Renal cortex interstitium (tissue), 11 donors: ENCODE measurements around the gene ZNF296. TPM values are rescaled to one million over a fixed set of nuclear protein-coding genes. Genes with fewer than 3 reads are reported as not detected.
A peak's percentile ranks its signal among the peaks of the same experiment; 100 is the strongest.

ENCODE experiments used
- DNase-seq, 11 donors: peaks; one replicate each; pipeline ENCODE4 v3.0.0-alpha.2; 2013; ENCODE audit warnings: low read depth in 9 of 11, low spot score in 4 of 11; ENCODE audit errors: extremely low read depth in 1 of 11
- polyA plus RNA-seq, 3 donors: library from polyadenylated mRNA; unstranded; fragments of 120-200 nt; gene quantifications; one replicate each; pipeline ENCODE4 v1.2.1, GENCODE V29; 2013; ENCODE audit not compliant: insufficient read length in 3 of 3

ZNF296 gene
- polyA plus RNA-seq, 3 donors, result 0.76 to 2.6 (median 1.4) TPM

GRCh38 chr19:45092747-45093678, 16.7 kb upstream of the ZNF296 start, which contains the start of gene PPP1R37:
TSS of gene PPP1R37 (plus strand) at chr19:45093179. CDS start at chr19:45093326, 147 bp downstream.
- peak; percentile 91 to 97 (median 95) for DNase-seq

- DNase-seq, result peak; percentile 97 to 99 (median 99)
Measured at GRCh38 chr19:45091031-45091923, 15.0 kb upstream of the ZNF296 start.

- no peak for DNase-seq
Measured at GRCh38 chr19:45090606-45091005, 14.3 kb upstream of the ZNF296 start.

- no peak for DNase-seq
Measured at GRCh38 chr19:45090034-45090433, 13.8 kb upstream of the ZNF296 start.

- no peak for DNase-seq
Measured at GRCh38 chr19:45087531-45087930, 11.3 kb upstream of the ZNF296 start.

GRCh38 chr19:45086480-45086879, 10.2 kb upstream of the ZNF296 start:
- DNase-seq, result no peak

GRCh38 chr19:45082170-45082569, 5.9 kb upstream of the ZNF296 start:
- no peak for DNase-seq

GRCh38 chr19:45079911-45080370, 3.7 kb upstream of the ZNF296 start:
- no peak for DNase-seq

GRCh38 chr19:45079063-45079910, 3.0 kb upstream of the ZNF296 start, which contains the start of gene GEMIN7:
TSS of gene GEMIN7 (plus strand) at chr19:45079260. CDS start at chr19:45090115, 10,855 bp downstream.
- peak in 3 of 11 donors; percentile 55 to 73 (median 62) for DNase-seq

GRCh38 chr19:45078390-45079062, 2.2 kb upstream of the ZNF296 start:
- no peak for DNase-seq

- no peak for DNase-seq
Measured at GRCh38 chr19:45076851-45077730, 813 bp upstream of the ZNF296 start.

GRCh38 chr19:45075301-45076028, 813 bp downstream of the ZNF296 start:
- no peak for DNase-seq

GRCh38 chr19:45074744-45075300, 1.5 kb downstream of the ZNF296 start:
- DNase-seq, result no peak

- DNase-seq, result no peak
Measured at GRCh38 chr19:45071969-45072790, 4.1 kb downstream of the ZNF296 start.

GRCh38 chr19:45071545-45071938, 4.7 kb downstream of the ZNF296 start:
- no peak for DNase-seq
